OCI-LY3 (cell line): ENCODE data around the gene MED27.

Source experiments
- CTCF ChIP-seq: fragments of 200-600, 300-600 bp; sonication (generic); IDR thresholded peaks from 2 replicates; pipeline ENCODE4 v1.5.1; 2014; ENCODE audit warnings: antibody characterized with exemption, low read length, low read depth
- EZH2phosphoT487 ChIP-seq: fragments of 200-600 bp; shearing (Covaris generic); IDR thresholded peaks from 2 replicates; pipeline ENCODE4 v1.6.1; 2018; ENCODE audit warnings: antibody characterized with exemption, mixed run types, low read depth

- TF ChIP-seq CTCF (no peak), EZH2phosphoT487 (no peak)
Observed at GRCh38 chr9:132007371-132008025, 72.2 kb downstream of the MED27 start.
